ENCODE data around the gene RAPGEF1.
"Not testable (repeated sequence)": the region's sequence is repeated elsewhere in the genome, so short reads cannot be mapped to it uniquely, and the experiment has no call there.

DNA sequence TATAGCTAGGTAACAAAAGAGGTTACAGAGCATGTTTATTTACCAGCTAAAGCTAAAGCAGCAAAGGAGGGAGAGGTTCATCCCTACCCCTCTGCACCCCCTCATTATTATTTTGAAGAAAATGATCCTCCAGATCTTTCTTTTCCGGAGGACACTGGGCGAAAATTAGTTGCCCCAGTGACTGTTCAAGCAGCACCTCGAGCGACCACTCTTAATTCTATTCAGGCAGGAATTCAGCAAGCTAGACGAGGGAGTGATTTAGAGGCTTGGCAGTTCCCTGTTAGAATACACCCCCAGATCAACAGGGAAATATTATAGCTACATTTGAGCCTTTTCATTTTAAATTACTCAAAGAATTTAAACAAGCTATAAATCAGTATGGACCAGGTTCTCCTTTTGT is 58.8 kb downstream of the RAPGEF1 start:
- TF ChIP-seq CTCF (conservative IDR thresholded peaks at IDR 0.05; ENCODE audit: low read depth, low read length); EZH2 (IDR thresholded peaks at IDR 0.05; ENCODE audit: borderline replicate concordance, low read depth, low read length, poor library complexity, severe bottlenecking): not testable (repeated sequence)

All from A673 (cell line).